LHCN-M2 (cell line): ENCODE data around the gene LRRC25. TPM values are rescaled to one million over a fixed set of nuclear protein-coding genes. Genes with fewer than 3 reads are reported as not detected.
A peak's percentile ranks its signal among the peaks of the same experiment; 100 is the strongest.

Experiments
- DNase-seq: peaks from one replicate; pipeline ENCODE4 v3.0.0-alpha.2; 2012; ENCODE audit warnings: low read depth
- total RNA-seq: library from RNA; depleted of rRNA; stranded (reverse); fragments of >200 nt; gene quantifications from 2 replicates; pipeline ENCODE4 v1.2.3, GENCODE V29; 2014

LRRC25 gene
- total RNA-seq, 1 experiment from 2014 or later, result not detected

DNA sequence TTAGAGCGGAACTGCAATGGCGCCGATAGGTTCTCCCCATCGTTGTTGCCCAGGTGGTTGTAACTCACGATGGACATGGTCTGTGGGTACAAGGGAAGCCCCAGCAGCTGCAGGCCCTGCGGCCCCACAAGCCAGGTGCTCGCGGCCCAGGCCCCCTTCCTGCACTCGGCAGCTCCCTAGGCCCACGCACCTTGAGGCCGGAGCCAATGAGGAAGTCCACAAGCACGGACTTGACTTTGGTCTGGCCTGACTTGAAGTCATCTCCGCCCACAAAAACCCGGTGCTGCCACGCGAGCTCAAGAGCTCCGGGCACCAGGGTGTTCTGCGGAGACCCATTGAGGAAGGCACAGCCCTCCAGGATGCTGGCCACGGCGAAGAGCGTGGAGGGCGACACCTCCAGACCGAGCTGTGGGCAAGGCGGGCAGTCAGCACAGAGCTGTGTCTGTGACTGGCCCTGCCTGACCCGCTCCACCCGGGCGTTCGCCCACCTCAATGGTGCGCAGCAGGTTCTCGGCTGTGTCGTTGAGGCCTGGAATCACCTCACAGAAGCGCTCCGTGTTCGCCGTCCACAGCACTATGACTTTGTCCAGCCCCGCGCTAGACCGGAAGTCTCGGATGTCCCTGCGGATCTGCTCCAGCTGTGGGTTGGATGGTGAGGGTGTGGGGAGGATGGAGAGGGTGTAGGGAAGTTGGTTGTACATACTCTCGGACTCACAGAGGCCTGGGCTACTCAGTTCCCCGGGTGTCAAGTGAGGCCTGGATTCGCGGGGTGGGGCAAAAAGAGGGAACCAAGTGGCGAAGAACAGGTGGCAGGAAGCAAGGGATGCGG is 38.6 kb upstream of the LRRC25 start:
- DNase-seq, result no peak

DNA sequence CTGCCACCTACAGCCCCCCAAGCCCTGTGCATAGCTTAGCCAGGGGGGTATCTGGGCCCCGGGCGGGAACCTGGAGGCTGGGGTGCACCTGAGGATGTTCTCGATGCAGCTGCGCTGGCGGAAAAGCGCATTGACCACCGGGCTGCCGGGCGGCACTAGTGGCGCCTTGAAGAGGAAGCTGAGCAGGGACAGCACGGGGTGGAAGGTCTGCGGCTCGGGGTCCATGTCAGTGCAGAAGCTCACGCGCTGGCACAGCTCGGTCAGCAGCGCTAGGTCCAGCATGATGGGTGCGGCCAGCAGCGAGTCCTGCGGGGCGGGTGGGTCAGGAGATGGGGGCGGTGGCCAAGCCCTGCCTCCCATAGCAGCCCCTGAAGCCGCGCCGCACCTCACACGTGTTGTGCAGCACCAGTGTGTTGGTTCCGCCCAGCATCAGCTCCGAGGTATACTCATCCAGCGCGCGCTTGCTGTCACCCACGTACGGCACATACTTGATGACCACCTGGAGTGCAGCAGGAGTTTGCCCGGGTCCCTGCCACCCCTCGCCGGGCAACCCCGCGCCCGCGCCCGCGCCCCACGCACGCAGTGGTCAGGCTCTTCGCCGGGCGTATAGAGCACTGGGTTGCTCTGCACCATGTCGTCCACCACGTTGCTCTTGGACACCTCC is 37.9 kb upstream of the LRRC25 start:
- no peak for DNase-seq

DNA sequence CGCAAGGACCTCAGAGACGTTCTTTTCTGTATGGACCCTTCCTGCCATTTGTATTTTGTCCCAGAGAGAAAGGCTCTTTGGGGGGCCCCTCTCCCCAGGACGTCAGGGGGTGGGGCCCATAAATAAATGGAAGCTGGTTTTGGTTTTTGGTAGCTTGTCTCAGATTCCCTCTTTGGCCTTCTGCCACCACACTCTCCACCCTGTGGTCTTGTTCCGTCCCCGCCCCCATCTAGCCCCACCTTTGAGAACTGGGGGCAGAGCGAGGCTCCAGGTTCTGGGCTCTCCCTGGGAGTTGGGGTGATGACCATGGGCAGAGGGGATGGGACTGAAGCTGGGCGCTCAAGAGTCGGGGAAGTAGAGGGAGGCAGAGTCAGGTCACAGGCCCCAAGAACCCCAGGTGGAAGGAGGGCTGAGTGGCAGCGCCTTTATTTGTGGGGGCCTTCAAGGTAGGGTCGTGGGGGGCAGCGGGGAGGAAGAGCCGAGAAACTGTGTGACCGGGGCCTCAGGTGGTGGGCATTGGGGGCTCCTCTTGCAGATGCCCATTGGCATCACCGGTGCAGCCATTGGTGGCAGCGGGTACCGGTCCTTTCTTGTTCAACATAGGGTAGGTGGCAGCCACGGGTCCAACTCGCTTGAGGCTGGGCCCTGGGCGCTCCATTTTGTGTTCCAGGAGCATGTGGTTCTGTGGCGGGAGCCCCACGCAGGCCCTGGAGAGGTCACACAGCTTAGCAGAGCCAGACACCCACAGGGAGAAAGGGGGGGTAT is 37.2 kb upstream of the LRRC25 start:
- no peak for DNase-seq

DNA sequence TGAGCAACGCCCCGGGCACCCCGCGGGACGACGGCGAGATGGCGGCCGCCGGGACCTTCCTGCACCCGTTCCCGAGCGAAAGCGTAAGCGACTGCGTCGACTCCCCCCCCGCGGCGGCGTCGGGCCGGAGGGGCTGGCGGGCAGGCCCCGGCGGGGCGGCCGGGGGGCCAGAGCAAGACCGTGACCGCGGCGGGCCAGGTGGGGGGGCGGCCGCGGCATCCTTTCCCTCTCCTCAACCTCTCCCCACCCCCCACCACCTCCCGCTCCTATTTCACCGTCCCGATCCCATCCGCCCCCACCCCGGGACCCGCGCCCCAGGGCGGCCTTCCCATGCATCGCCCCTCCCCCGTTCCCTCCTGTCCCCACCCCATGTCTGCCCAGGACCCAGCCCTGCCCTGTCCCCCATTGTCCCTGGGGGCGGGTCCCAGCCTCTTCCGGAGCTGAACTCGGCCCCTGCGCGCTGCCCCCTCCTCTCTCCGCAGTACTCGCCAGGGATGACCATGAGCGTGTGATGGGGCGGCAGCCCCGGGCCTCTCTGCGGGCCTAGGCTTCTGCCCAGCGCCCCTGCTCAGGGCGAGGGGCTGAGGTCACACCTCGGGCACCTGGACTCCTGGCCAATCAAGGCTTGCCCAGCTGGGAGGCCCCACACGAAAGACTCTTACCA is 36.4 kb upstream of the LRRC25 start:
- no peak for DNase-seq

DNA sequence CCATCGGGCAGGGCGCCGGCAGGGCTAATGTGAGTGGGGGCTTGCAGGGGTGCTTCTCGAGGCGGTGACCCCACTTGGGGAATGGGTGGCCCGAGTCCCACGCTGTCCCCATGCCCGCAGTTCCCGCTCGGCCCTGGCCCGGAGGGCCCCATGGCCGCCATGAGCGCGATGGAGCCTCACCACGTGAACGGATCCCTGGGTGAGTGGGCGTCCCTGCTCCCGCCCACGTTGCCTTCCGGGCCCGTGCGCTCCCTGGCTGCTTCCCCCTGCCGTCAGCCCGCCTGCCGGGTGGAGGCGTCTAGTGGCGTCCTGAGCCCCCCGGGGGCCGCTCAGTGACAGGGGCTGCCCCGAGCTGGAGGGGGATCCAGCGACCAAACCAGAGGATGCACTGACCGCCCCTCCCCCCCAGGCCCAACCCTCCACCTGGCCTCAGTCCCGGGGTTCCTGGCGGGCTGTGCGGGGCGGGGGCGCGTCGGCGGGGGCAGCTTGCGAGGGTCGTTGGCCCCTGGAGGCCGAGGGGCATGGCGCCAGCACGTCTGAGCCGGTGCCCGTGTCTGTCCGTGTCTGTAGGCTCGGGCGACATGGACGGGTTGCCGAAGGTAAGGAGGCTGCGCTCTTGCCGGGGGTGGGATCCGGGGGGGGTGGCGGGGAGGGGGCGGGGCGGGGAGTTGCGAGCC is 35.7 kb upstream of the LRRC25 start:
- DNase-seq, result no peak

DNA sequence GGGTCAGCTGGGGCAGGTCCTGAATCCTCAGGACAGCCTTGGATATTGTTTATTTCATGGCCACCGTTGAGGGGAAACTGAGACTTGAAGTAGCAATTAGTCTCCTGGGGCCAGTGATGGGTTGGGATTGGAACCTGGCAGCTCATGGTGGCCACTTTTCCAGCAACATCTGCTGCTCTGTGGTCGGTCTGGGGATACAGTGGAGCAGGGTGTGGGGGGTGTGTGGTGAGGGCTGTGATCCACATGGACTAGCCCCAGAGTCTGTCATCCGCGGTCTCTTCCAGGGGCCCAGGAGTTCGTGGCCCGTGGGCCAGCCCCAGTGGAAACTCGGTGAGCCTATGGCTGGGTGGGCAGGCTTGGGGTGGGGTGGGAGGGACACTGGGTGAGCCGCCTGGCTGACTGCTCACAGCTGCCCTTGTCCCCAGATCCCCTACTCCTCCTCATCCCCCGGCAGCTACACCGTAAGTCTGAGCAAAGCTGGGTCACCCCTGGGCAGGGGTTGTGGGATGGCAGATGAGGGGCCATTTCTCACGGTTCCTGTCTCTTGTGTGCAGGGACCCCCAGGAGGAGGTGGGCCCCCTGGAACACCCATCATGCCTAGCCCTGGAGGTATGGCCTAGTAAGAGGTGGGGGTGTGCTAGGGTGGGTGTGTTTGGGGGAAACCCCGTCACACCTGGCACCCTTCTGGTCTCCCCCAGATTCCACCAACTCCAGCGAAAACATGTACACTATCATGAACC is 35.0 kb upstream of the LRRC25 start:
- DNase-seq, result no peak

DNA sequence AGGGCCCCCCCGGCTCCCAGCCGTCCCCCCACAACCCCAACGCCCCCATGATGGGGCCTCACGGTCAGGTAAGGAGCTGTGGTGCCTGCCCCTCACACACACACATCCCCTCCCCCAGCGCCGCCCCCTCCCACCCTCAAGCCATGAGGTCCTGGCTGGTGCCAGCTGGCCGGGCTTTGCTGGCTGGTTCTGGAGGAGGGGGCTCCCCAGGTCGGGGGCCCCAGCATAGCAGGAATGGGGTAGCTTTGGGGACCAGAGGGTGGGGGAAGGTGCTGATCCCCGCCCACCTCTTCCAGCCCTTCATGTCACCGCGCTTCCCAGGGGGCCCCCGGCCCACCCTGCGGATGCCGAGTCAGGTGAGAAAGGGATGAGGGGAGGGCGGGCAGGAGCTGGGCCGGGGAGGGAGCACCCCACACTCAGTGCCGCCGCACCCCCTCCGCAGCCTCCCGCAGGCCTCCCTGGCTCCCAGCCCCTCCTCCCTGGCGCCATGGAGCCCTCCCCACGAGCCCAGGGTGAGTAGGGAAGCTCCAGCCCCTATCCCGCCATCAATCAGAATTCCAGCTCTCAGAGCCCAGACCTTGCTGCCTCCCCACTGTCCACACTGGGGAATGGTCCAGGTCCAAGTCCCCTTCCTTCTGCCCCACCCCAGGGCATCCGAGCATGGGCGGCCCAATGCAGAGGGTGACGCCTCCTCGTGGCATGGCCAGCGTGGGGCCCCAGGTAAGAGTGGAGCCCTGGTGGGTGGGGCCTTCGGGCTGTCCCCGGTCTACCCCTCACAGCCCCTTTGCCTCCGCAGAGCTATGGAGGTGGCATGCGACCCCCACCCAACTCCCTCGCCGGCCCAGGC is 34.2 kb upstream of the LRRC25 start:
- no peak for DNase-seq

DNA sequence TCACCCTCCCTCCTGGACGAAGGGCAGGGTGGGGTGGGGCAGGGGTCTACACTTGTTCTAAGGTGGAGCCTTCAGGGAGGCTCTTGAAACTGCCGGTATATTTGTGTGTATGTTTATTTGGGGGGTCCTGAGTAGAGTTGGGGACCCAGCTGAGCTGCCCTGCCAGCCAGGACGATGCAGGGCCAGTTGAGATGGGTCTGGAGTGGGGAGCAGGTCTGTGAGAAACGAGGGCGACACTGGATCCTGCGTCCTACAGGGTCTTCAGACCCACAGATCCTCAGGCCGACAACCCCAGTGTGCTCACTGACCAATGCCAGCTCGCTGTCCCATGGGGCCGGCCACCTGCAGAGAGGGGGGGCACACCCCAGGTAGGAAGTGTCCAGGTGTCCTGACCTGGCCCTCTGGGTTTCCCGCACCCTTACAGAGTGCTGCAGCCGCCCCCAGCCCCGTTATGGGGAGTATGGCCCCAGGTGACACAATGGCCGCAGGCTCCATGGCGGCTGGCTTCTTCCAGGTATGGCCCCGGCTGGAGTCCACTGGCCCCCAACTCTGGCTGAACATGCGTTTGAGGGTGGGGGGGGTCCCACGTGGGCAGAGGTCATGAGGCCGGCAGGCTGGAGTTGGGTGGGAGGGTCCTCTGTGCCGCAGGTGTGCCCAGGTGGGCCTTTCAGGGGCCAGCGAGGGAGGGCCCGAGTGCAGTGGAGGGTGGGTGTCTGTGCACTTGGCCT is 33.2 kb upstream of the LRRC25 start:
- DNase-seq, result no peak

DNA sequence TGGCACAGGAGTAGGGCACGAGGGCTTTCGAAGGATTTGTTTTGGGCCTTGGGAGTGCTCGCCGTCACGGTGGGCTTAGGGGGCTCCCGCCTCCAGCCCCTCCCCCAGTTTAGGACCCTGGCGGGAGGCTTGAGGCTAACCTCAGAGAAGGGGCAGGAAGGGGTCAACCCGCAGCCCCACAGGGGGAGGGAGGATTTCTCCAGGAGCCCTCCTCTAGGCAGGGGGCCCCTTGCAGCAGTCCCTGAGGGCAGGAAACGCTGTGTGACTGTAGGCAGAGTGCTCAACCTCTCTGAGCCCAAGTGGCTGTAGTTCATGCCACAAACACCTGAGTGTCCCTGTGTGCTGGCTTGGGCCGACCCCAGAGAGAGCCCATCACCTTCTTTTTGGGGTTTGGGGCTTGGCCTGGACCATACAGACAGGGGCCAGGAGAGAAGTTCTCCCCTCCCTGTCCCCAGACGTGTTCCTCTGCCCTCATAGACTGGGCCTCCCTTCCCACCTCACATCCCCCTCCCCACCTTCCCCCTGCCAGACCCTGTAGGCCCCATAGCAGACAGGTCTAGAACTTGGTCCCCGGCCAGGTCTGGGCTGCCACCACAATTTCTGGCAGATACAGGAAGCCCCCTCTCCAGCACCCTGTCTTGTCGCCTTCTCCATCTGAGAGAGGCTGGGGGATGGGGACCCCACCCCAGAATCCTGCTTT is 32.4 kb upstream of the LRRC25 start:
- no peak for DNase-seq

DNA sequence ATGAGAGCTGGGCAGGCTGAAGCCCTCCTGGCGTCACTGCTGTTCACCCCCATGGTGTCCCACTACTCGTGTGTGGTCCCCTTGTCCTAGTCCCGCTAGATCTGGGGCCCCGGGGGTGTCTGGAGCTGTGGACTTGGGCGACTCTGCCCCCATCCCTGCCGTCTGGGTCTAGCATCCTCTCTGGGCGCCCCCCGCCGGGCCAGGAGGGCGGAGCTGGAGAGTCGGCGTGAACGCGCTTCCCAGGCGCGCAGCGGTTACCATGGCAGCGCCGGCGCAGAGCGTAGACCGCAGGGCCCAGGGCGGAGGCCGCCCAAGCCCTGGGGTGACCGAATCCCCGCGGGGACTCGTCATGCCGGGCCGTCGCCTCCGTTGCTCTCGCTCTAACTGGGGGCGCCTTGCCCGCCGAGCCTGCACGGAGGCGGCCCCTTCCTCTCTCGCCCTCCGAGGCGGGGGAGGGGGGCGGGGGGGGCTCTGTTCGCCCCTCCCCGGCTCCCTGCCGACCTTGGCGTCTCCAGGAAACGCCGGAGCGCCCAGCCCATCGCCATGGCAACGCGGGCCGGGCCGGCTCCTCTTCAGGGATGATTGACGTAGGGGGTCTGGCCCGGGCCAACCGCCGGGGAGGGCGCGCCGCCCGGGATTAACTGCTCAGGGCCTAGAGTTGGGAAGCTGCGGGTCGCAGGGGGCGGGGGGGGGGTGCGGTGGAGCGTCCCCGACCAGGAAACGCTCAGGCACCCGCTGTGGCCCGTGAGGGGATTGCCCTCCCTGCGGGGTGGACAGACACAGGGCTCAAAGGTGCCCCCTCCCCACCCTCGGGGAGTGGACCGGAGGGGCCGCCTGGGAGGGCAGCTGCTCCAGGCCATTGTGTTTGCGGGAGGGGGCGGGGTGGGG is 31.6 kb upstream of the LRRC25 start:
- peak; percentile 61 for DNase-seq

DNA sequence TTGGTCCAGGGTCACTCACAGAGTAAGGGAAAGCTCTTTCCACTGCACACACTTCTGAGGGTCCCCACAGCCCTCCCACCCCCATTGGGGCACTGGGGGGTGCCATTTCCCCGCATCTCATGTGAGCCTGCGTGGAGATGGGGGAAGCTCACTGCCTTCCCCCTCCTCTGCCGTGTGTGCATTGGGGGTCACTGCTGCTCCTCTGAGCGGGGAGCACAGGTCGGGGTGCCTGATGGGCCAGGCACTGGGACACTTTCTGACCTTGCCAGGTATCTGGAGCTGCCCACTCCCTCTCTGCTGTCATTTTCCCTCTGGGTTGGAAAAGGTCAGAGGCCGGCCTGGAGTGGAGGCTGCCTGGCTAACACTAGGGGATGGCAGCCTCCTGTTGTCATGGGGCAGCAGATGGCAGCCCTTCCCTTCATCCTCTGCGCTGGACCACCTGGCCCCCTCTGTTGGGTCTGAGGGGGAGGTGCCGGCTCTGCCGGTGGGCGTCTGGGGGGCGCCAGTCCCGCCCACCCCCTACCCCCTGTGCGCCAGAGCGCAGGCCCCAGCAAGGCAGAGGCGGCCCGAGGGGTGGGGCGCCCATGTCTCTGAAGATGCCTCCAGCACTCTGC is 30.9 kb upstream of the LRRC25 start:
- DNase-seq, result no peak

DNA sequence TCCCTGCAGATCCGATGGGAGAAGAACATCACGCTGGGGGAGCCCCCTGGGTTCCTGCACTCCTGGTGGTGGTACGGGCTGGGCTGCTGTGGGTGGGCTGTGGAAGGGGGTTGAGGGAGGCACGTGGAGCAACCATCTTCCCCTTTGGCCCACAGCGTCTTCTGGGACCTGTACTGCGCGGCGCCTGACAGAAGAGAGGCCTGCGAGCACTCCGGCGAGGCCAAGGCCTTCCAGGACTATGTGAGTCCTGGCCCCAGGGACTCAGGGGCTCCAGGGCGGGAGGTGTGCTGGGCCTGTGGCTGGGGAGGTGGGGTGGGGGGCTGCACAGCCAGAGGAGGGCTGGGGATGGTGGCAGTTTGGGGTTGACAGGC is 30.3 kb upstream of the LRRC25 start:
- DNase-seq, result no peak

DNA sequence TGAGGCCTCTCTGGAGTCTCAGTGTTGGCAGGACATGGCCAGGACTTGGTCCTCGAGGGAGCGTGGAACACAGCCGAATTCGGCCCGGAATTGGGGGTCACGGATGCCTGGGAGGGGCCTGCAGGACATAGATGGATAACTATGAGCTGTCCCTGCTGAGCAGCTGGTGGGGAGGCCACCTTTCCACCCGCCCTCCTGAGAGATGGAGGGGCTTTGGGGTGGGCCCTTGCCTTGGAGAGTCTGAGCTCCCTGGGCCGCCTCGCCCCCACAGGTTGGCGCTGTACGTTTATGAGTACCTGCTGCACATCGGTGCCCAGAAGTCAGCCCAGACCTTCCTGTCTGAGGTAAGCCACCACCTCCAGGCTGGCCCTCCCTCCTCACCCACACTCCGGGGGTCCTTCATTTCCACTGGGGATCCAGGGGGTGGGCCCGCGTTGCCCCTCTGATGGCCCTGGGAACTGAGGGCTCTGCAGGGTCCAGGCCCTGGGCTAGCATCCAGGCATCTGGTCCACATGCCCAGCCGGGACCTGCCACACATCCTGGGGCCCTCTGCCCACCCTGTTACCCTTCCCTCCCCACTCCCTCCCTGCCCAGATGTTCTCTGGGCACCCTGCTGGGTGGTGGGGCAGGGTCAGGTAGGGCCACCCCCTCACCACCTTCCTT is 29.8 kb upstream of the LRRC25 start:
- DNase-seq, result no peak

DNA sequence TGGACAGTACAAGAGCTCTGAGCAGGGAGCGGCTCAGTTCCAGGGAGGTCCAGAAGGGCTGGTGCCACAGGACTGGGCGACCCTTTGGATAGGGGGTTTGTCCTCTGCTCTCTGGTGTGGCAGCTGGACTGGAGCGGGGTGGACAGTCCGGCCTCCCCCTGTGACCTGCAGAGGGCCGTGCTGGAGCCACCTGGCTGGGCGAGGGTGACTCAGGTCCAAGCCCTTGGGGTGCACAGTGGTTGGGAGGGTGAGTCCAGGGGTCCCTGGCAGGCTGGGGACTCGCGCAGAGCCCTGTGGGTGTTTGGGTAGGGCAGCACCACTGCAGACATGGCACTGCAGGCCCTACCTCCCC is 29.0 kb upstream of the LRRC25 start:
- no peak for DNase-seq

DNA sequence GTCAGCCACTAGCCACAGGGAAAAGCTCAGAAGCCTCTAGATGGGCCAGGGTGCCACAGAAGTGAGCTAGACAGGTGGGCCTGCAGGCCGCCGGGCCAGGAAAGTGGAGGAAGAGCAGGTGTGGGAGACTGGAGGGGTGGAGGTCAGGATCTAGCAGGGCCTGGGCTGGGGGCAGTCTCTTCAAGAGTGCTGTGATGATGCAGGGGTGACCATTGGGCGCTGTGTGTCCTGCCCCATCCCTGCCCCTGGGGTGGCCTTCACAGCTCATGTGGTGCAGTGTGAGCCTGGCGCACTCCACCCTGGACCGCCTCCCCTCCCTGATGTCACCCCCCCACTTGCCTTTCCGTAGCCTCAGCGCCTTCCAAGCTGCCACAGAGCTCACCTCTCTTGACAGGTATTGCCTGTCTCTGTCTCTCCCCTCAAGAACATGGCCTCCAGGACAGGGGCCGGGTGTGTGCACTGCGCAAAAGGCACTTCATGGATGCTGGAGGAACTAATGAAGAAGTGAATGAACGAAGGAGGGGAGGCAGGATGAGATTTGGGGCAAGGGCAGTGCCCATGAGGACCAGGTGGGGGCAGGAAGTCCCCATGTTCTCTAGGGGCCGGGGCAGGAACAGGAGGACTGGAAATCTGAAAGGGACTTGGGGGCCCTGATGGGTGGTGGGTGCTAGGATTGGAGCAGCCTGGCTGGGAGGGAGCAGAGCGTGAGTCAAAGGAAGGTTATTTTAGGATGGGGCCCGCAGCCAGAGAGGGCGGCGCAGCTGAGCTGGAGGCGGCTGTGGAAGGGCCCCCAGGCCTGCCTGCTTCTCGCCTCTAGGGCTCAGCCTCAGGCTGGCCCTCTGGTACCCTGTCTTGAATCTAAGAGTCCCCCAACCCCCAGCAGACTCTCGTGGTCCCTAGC is 28.3 kb upstream of the LRRC25 start:
- DNase-seq, result peak; percentile 44
